ENCODE results near the gene SCAMP5.

Gene SCAMP5

GRCh38 chr15:74995182-74995778 is at the start of gene SCAMP5:
Gene SCAMP5 (plus strand): TSS chr15:74995563. CDS start chr15:75011840, 16,277 bp downstream.
- DNase-seq, result peak; percentile 90

- peak; percentile 60 for DNase-seq
These were observed 45.1 kb upstream of the SCAMP5 start for GRCh38 chr15:74950078-74950908.

- no peak for DNase-seq
These were observed 44.4 kb upstream of the SCAMP5 start for GRCh38 chr15:74951006-74951405.

GRCh38 chr15:74954515-74954914 is 40.8 kb upstream of the SCAMP5 start:
- DNase-seq, result no peak

GRCh38 chr15:74955017-74955416 is 40.3 kb upstream of the SCAMP5 start:
- no peak for DNase-seq

- DNase-seq, result peak; percentile 51
These were observed 39.3 kb upstream of the SCAMP5 start for GRCh38 chr15:74955796-74956647.

- DNase-seq, result peak; percentile 66
These were observed 38.5 kb upstream of the SCAMP5 start, which contains the start of gene RPP25 for GRCh38 chr15:74956648-74957475. Gene RPP25 (minus strand): TSS chr15:74956772. CDS start chr15:74956583, 189 bp downstream.

GRCh38 chr15:74957476-74958035 is 37.8 kb upstream of the SCAMP5 start:
- no peak for DNase-seq

GRCh38 chr15:74958320-74958907 is 36.9 kb upstream of the SCAMP5 start:
- DNase-seq, result no peak

- DNase-seq, result no peak
These were observed 36.3 kb upstream of the SCAMP5 start for GRCh38 chr15:74958908-74959585.

GRCh38 chr15:74959586-74959939 is 35.8 kb upstream of the SCAMP5 start:
- DNase-seq, result no peak

GRCh38 chr15:74960286-74960685 is 35.1 kb upstream of the SCAMP5 start:
- no peak for DNase-seq

- no peak for DNase-seq
These were observed 34.3 kb upstream of the SCAMP5 start for GRCh38 chr15:74960995-74961588.

- no peak for DNase-seq
These were observed 33.7 kb upstream of the SCAMP5 start for GRCh38 chr15:74961616-74962015.

- DNase-seq, result no peak
These were observed 33.1 kb upstream of the SCAMP5 start for GRCh38 chr15:74962219-74962618.

GRCh38 chr15:74962671-74963070 is 32.7 kb upstream of the SCAMP5 start:
- DNase-seq, result no peak

- DNase-seq, result no peak
These were observed 32.1 kb upstream of the SCAMP5 start for GRCh38 chr15:74963213-74963612.

GRCh38 chr15:74964794-74965193 is 30.6 kb upstream of the SCAMP5 start:
- DNase-seq, result no peak

GRCh38 chr15:74967670-74968069 is 27.7 kb upstream of the SCAMP5 start:
- DNase-seq, result no peak

- no peak for DNase-seq
These were observed 19.2 kb upstream of the SCAMP5 start for GRCh38 chr15:74976159-74976558.

- DNase-seq, result no peak
These were observed 17.8 kb upstream of the SCAMP5 start for GRCh38 chr15:74977599-74977998.
